Renal cortical epithelial cell (primary cell): ENCODE data around the gene NUDCD3. TPM values are rescaled to one million over a fixed set of nuclear protein-coding genes. Genes with fewer than 3 reads are reported as not detected.
"Not testable (repeated sequence)": the region's sequence is repeated elsewhere in the genome, so short reads cannot be mapped to it uniquely, and the experiment has no call there.

Experiments
- DNase-seq: peaks from one replicate; pipeline ENCODE4 v3.0.0-alpha.2; 2011; ENCODE audit warnings: low read depth
- total RNA-seq: library from RNA; depleted of rRNA; stranded (reverse); fragments of >200 nt; gene quantifications from 2 replicates; pipeline ENCODE4 v1.2.3, GENCODE V29; 2014

NUDCD3 gene
- total RNA-seq, 1 donor from 2014 or later = 133 TPM

DNA sequence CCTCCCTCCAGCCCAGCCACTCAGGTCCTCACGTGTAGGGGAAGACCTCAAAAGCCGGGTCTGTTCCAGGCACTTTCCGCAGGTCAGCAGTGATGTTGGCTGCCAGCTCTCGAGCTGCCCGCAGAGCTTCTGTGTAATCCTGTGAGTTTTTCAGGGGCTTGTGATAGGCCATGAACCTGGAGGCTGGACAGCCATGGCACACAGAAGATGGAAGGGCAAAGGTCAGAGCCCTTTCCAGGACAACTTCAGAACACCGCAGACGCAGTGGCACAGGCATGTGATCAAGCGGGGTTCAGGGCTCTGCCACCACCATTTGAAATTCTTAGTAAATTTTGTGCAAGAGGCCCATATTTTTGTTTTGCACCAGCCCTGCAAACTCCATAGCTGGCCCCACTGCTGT is 26.7 kb upstream of the NUDCD3 start:
- no peak for DNase-seq

DNA sequence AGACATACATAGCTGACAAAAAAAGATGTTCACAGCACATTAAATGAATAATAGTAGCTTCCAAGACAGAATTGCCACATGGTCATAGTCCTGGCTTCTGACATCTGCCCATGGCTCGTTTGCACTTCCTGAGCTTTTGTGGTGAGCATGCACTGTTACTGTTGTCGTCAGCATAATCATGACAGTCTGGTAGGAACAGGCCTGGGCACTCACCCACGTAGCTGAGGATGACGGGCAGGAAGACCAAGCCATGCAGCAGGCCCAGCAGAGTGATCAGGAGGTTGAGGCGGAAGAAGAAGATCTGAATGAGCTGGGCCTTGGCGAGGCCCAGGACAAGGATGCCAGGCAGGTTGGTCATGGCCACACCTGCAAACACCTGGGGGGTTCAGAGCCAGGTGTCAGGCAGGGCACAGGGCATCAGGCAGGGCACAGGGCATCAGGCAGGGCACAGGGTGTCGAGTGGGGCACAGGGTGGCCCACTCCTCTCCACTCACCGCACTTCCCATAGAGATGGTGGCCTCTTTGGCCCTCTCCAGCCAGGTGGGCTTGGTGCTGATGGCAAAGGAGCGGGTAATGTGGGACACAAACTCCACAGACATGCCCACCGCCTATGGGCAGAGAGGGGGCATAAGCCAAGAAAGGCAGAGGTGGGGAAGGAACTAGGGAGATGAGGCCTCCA is 25.3 kb upstream of the NUDCD3 start:
- no peak for DNase-seq

- no peak for DNase-seq
Observed at GRCh38 chr7:44512736-44513135, 22.3 kb upstream of the NUDCD3 start.

- DNase-seq = no peak
Observed at GRCh38 chr7:44511863-44512468, 21.5 kb upstream of the NUDCD3 start.

DNA sequence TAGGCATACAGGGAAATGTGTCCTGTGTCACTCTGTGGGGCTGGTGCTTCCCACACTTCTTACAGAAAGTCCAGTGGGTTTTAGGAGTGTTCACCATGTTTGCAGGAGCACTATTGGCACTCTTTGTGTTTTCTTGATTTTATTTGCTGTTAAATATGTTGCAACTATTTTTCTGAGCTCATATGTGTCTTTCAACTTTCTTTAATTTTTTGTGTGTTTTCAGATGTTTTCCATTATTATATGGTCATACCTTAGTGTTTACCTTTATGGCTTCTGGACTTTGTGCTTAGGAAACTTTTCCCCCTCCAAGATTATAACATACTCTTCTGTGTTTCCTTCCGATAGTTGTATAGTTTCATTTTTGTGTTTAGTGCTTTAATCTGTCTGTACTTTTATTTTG is 20.8 kb upstream of the NUDCD3 start:
- DNase-seq = no peak

GRCh38 chr7:44508328-44509030 is 18.0 kb upstream of the NUDCD3 start:
- DNase-seq = no peak

DNA sequence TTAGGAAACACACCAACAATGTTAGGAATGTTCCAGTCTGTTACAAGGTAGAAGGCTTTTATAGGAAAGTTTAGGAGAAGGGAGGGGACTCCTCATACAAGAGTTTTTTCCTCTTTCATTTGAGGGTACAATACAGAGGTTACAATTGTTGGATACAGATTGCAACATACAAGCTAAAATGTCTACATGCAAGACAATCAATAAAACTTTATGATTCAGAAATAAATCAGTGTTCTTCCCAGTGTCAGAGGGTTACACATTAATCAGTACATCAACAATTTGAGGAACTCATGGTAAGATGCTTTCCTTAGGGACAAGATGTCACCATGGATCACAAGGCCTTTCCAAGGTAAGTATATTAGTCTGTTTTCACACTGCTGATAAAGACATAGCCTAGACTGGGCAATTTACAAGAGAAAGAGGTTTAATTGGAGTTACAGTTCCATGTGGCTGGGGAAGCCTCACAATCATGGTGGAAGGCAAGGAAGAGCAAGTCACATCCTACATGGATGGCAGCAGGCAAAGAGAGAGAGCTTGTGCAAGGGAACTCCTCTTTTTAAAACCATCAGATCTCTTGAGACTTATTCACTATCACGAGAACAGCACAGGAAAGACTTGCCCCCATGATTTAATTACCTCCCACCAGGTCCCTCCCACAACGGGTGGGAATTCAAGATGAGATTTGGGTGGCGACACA is 16.3 kb upstream of the NUDCD3 start:
- DNase-seq = not testable (repeated sequence)

GRCh38 chr7:44505595-44505994 is 15.1 kb upstream of the NUDCD3 start:
- no peak for DNase-seq

- no peak for DNase-seq
Observed at GRCh38 chr7:44498230-44498954, 7.9 kb upstream of the NUDCD3 start.

DNA sequence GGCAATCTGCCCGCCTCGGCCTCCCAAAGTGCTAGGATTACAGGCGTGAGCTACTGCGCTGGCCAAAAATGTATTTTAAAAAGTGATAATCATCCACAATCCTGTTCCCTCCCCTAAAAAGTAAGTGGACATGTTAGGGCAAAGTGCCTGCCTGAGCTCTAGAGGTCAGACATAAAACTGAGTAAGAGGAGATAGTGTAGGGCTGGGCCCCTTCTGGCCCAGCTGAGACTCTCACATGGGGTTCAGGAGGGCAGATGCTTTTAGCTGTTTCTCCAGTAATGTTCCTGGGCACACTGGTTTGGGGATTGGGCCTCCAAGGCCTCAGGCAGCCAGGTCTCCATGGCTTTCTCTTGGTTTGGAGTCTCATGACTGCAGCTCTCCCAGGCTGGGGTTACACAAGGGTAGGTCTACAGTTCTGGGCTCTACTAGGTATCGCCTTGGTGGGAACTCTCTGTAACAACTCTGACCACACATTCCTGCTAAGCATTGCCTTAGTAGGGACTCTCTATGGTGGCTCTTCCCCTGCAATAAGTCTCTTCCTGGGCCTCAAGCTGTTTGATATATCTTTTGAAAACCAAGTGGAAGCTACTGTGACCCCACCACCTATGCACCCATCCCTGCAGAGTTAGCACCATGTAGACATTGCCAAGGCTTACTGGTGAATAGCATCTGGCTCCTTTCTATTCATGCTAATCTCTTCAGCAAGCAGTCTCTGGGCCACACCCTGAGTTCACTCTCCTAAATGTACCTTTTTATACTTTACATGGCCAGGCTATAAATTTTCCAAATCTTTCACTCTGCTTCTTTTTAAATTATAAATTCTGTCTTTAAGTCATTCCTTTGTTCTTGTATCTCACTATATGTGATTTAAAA is 6.9 kb upstream of the NUDCD3 start:
- no peak for DNase-seq

- no peak for DNase-seq
Observed at GRCh38 chr7:44496385-44496784, 5.9 kb upstream of the NUDCD3 start.

DNA sequence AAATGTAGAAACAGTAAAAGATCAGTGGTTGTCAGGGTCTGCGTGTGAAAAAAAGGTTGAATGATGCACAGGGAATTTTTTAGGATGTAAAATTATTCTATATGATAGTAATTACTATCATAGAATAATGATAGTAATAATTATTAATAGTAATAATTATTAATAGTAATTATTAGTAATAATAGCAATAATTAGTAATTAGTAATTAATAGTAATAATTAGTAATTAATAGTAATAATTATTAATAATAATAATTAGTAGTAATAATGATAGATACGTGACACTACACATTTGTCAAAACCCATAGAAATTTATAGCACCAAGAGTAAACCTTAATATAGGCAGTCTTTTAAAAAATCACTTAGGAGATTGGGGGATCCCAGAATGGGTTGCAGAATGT is 4.5 kb upstream of the NUDCD3 start:
- DNase-seq = no peak

GRCh38 chr7:44491229-44491628 is 771 bp upstream of the NUDCD3 start:
- no peak for DNase-seq

GRCh38 chr7:44489955-44490350 is 505 bp downstream of the NUDCD3 start:
- no peak for DNase-seq

DNA sequence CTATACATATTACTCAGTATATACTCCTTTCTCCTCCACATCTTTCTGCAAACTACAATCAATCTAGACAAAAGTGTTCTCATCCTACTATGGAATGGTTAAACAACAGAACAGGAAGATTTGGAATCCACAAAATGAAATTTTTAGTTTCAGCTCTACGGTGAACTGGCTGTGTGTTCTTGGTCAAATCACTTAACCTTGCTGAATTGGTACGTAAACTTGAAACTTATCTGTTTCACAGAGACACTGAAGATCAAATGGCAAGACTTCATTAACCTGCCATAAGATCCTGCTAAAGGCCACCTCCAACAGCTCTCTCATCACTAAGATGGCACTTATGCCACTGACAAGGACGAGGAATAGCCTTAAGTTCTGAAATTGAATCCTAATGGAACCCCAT is 1.5 kb downstream of the NUDCD3 start:
- no peak for DNase-seq

GRCh38 chr7:44486693-44487092 is 3.8 kb downstream of the NUDCD3 start:
- peak; percentile 82 for DNase-seq

GRCh38 chr7:44486001-44486400 is 4.5 kb downstream of the NUDCD3 start:
- no peak for DNase-seq

- DNase-seq = peak; percentile 57
Observed at GRCh38 chr7:44484482-44485313, 5.8 kb downstream of the NUDCD3 start.

DNA sequence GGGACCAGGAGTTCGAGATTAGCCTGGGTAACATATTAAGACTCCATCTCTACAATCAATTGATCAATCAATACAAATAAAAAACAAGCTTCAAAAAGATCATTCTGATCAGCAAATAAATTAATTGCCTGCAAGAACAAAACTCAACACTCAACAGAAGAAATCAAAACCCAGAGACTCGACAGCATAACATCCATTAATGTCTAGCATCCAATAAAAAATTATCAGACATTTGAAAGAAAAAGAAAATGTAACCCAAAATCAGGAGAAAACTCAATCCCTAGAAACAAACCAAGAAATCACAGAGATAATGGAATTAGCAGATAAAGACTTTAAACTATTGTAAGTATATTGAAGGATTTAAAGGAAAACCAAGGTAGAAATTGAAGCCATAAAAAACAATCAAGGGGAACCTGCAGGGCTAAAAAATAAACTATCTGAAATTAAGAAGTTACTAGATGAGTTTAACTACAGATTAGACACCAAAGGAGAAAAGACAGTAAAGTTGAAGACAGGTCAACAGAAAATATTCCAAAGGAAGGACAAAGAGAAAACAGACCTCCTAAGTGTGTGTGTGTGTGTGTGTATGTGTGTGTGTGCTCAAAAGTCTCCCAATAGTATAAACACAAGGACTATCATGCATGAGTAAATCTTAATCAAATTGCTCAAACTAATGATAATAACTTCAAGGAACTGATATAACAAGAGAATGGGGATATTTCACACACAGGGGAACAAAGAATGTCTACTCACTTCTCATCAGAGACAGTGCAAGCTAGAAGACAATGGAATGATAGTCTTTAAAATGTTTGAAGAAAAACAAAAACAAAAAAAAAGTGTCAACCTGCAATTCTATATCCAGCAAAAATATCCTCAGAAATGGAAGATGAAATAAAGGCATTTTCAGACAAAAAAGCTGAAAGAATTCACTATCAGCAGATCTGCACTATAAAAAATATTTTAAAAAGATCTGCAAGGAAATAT is 7.7 kb downstream of the NUDCD3 start:
- no peak for DNase-seq
